Bronchial epithelial cell (primary cell): Measurements from ENCODE around the gene FLRT2. TPM values are rescaled to one million over a fixed set of nuclear protein-coding genes. Genes with fewer than 3 reads are reported as not detected.

Source experiments
- DNase-seq: peaks from one replicate; pipeline ENCODE4 v3.0.0-alpha.2; 2010; ENCODE audit warnings: low read depth
- FAIRE-seq: peaks from 2 replicates; lab custom pipeline; 2011; peaks lifted over from hg19 to GRCh38; lab: Jason Lieb, UNC
- H3K27me3 ChIP-seq: 2 replicates; pipeline ENCODE4 v1.5.1; 2011; ENCODE audit warnings: low read length; ENCODE audit not compliant: control insufficient read depth, insufficient read depth
- H3K36me3 ChIP-seq: 2 replicates; pipeline ENCODE4 v1.5.1; 2011; ENCODE audit warnings: low read length; ENCODE audit not compliant: control insufficient read depth, insufficient read depth
- H3K4me3 ChIP-seq: 2 replicates; pipeline ENCODE4 v1.5.1; 2011; ENCODE audit warnings: mild to moderate bottlenecking, low read depth, low read length, control low read depth
- total RNA-seq: library from RNA; depleted of rRNA; stranded (reverse); fragments of >200 nt; gene quantifications from 2 replicates; pipeline ENCODE4 v1.2.1, GENCODE V29; 2014
- TF ChIP-seq, protein P1 (sequence below): IDR thresholded peaks from 2 replicates; pipeline ENCODE4 v1.5.1; 2011; ENCODE audit warnings: mild to moderate bottlenecking, moderate library complexity, low read length, control low read depth, inconsistent platforms; ENCODE audit not compliant: insufficient read depth, severe bottlenecking

The FLRT2 gene
- total RNA-seq, 1 donor from 2014 or later = 7.1 TPM

DNA sequence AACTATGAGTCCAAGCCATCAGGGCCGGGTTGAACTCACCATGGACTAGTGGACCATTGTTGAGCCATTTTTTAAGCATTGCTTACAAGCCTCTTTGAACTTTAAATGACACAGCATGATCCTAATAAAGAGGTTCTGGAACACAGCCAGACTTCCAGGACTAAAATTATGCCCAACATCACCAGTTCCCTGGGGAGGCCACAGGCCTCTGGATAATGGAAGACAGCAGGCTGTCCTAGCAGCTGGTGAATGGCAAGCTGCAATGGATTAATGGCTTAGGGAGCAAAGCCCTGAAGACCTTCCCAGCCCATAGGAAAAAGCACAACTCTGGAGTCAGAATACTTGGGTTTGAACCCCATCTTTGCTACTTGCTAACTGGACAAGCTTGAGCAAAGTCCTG lies 71.3 kb downstream of the FLRT2 start:
- Histone ChIP-seq H3K27me3 (no peaks in the 10 kb centered on the region), H3K4me3 (no peak overlapping the region), H3K36me3 (peaks cover 1% of the 10 kb centered on the region)
- no peak for FAIRE-seq
- TF ChIP-seq, protein P1, sequence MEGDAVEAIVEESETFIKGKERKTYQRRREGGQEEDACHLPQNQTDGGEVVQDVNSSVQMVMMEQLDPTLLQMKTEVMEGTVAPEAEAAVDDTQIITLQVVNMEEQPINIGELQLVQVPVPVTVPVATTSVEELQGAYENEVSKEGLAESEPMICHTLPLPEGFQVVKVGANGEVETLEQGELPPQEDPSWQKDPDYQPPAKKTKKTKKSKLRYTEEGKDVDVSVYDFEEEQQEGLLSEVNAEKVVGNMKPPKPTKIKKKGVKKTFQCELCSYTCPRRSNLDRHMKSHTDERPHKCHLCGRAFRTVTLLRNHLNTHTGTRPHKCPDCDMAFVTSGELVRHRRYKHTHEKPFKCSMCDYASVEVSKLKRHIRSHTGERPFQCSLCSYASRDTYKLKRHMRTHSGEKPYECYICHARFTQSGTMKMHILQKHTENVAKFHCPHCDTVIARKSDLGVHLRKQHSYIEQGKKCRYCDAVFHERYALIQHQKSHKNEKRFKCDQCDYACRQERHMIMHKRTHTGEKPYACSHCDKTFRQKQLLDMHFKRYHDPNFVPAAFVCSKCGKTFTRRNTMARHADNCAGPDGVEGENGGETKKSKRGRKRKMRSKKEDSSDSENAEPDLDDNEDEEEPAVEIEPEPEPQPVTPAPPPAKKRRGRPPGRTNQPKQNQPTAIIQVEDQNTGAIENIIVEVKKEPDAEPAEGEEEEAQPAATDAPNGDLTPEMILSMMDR = no peak
- no peak for DNase-seq

DNA sequence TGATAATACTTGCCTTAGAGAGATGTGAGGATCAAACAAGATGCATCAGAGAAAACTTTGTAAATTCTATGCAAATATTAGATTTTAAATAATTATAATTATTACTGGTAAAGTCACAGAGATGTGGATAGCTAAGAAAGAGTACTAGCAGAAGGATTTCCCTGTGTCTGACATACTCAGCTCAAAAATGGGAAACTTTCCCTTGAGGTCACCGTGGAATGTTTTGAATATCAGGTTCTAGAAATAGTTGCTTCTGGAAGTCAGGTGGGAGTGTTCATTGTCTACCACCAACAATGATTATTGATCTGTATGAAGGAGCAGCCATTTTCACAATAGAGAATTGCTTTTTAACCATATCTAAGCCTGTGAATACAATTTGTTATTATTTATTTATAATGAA lies 71.7 kb downstream of the FLRT2 start:
- peaks cover 1% of the 10 kb centered on the region for H3K36me3 ChIP-seq
- TF ChIP-seq, protein P1 = no peak
- no peak for DNase-seq
- FAIRE-seq = no peak
- H3K4me3 ChIP-seq = no peak overlapping the region
- H3K27me3 ChIP-seq = no peaks in the 10 kb centered on the region

DNA sequence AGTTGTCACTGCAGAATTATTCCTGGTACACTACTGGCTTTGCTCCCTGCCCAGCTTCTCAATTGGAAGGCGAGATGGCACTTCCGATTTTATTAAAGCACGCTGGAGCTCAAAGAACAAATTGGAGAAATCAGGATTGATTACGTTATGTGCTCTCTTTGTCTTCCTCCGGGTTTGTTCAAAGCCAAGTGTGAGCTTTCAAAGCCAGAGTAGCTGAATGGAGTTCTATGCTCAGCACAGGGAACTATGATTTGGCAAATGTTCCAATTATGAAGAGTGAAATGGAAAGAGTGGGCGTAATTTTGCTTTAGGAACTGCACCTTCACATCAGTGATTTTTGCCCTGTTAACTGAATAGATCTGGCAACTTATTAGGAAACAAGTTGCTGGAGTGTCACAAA lies 72.4 kb downstream of the FLRT2 start:
- Histone ChIP-seq H3K36me3 (peaks cover 1% of the 10 kb centered on the region), H3K27me3 (no peaks in the 10 kb centered on the region), H3K4me3 (no peak overlapping the region)
- DNase-seq (no peak), FAIRE-seq (no peak)
- TF ChIP-seq, protein P1 = no peak

DNA sequence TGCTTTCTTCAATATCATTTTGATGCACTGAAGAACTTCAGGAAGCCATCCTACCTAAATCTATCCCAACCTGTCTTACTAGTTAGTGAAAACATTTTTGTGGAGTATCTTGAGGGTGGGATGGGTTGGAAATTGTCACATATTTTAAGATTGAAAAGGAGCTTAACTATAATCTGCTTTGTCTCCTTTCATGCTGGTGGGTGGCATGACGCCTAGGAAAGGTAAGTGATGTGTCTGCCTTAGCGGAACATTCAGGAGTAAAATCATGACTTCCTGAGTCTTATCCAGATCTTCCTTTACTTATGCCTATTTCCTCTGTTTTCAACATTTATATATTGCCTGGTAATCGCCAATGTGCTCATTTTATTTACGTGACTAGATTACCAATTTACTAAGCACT lies 74.1 kb downstream of the FLRT2 start:
- FAIRE-seq = no peak
- TF ChIP-seq, protein P1 = no peak

DNA sequence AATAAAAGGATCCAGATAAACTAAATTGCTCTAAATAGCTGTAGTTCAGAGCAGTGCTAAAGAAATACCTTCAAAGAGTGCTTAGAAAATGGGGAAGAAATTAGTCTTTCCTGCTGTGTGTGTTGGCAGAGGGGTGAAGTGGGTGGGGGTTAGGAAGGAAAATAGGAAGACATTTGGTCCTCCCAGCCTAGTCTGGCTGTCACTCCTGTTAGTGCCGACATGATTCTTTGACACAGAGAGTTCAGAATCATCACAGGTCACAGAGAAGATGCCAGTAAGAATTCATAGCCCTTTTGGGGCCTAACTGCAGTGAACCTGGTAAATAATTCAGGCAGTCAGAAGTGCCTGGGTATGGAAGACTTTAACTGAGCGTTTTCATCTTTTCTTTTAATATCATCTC lies 74.8 kb downstream of the FLRT2 start:
- Histone ChIP-seq H3K36me3 (peaks cover 1% of the 10 kb centered on the region), H3K4me3 (no peak overlapping the region), H3K27me3 (no peaks in the 10 kb centered on the region)
- no peak for FAIRE-seq
- DNase-seq = no peak
- TF ChIP-seq, protein P1 = no peak

More for the DNA sequence above, 74.1 kb downstream of the FLRT2 start:
- Histone ChIP-seq H3K36me3 (peaks cover 1% of the 10 kb centered on the region), H3K27me3 (no peaks in the 10 kb centered on the region), H3K4me3 (no peak overlapping the region)
- no peak for DNase-seq

DNA sequence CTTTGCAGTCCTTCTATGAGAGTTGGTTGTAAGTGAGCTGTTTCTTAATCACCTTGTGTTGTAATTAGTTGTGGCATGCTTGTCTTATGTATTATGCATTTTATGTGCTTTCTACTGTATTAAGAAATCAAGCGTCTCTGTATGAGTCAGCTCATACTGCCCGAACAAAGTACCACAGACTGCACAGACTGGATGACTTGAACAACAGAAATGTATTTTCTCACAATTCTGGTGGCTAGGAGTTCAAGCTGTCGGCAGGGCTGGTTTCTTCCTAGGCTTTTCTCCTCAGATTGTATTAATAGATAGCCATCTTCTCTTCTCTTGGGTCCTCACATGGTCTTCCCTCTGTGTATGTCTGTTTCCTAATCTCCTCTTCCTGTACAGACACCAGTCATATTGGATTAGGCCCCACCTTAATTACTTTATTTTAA lies 77.7 kb downstream of the FLRT2 start:
- no peak for FAIRE-seq
- no peak overlapping the region for H3K4me3 ChIP-seq

More for the DNA sequence above, 77.7 kb downstream of the FLRT2 start:
- Histone ChIP-seq H3K36me3 (no peaks in the 10 kb centered on the region), H3K27me3 (no peaks in the 10 kb centered on the region)
- DNase-seq = peak; percentile 98
- TF ChIP-seq, protein P1 = no peak
